Measurements from ENCODE around the gene SMC2. TPM values are rescaled to one million over a fixed set of nuclear protein-coding genes. Genes with fewer than 3 reads are reported as not detected.

SMC2 gene
- total and polyA plus RNA-seq, 9 of the 15 experiments (the other 6 are each of a cell fraction or from before 2014, with no cell fraction given) = 18.0 to 54.0 (median 32.9) TPM

- H3K27me3 ChIP-seq (ENCODE audit: control insufficient read depth in 2 of 2, insufficient read depth in 2 of 2, low read length in 2 of 2) = no peaks in the 10 kb centered on the region
- POLR2A ChIA-PET = no interaction called here
- no peak overlapping the region for H3K27ac ChIP-seq (ENCODE audit: extremely low read depth, low read depth, low read length)
- 94% methylated on average over 1 of the region's 1 CpG for WGBS (ENCODE audit: insufficient coverage, low coverage, missing lambda C conversion rate)
- H3K4me1 ChIP-seq (replicated peaks in 1 of 2; ENCODE audit: control insufficient read depth in 2 of 2, insufficient read depth in 2 of 2, low read length in 2 of 2) = no peaks in the 10 kb centered on the region; a peak in 1 of 5 replicates
- in situ Hi-C loops (cut with MboI) = no loop called here
- DNase-seq (ENCODE audit: extremely low read depth in 1 of 4, low spot score in 3 of 4) = no peak
- ATAC-seq = no peak
- FAIRE-seq = no peak
- no peaks in the 10 kb centered on the region for H4K20me1 ChIP-seq (replicated peaks; ENCODE audit: control insufficient read depth, insufficient read depth, low read length)
- no peak overlapping the region for H3K9ac ChIP-seq (ENCODE audit: insufficient read depth in 1 of 2, low read depth in 2 of 2, low read length in 2 of 2)
- BruUV-seq (replicated peaks) = no TSS peak
- no peak overlapping the region for H3K4me3 ChIP-seq
- H3K9me3 ChIP-seq (replicated peaks; ENCODE audit: control insufficient read depth, insufficient read depth, low read depth, low read length) = no peaks in the 10 kb centered on the region
- intact Hi-C loops (cut with micrococcal nuclease) = loop anchor here (10.0 kb wide), 1 partner anchor 895 kb away; no protein-coding TSS in a partner anchor
- CTCF ChIA-PET (ENCODE audit: low intra/inter-chr PET ratio) = no interaction called here
- no peak overlapping the region for H2AFZ ChIP-seq (ENCODE audit: low read depth, low read length)
- H3K36me3 ChIP-seq (ENCODE audit: control insufficient read depth, insufficient read depth, low read length) = peaks cover 67% of the 10 kb centered on the region
- peaks cover 32% of the 10 kb centered on the region for H3K79me2 ChIP-seq (ENCODE audit: control insufficient read depth, insufficient read depth, low read length)
- no peaks in the 10 kb centered on the region for H3K9me1 ChIP-seq (ENCODE audit: control insufficient read depth, insufficient read depth, low read length)
- H3K4me2 ChIP-seq (ENCODE audit: insufficient read depth, low read length) = no peak overlapping the region
- no peak for TF ChIP-seq POLR2H (tag; IDR thresholded peaks at IDR 0.05; ENCODE audit: low read depth)
- no peak for TF ChIP-seq HMGN3 (IDR thresholded peaks at IDR 0.05; ENCODE audit: borderline replicate concordance, extremely low read depth, insufficient read length, low read depth, low read length)
- no peak for TF ChIP-seq ZBTB7A (IDR thresholded peaks at IDR 0.05; ENCODE audit: borderline replicate concordance, control insufficient read depth, low read depth, low read length)
- no peak for TF ChIP-seq ETS2 (tag; IDR thresholded peaks at IDR 0.05; ENCODE audit: borderline replicate concordance, poor library complexity, severe bottlenecking)
- TF ChIP-seq NFIX (CRISPR knock-in tag; IDR thresholded peaks at IDR 0.05; ENCODE audit: low read depth) = peak; percentile 63
- TF ChIP-seq NFIC (IDR thresholded peaks at IDR 0.05) = peak; percentile 89
- TF ChIP-seq BRF2 (IDR thresholded peaks at IDR 0.05; ENCODE audit: borderline replicate concordance, insufficient read depth, insufficient read length) = no peak
These were observed 5.5 kb downstream of the SMC2 start for GRCh38 chr9:104099630-104100029.
